H1 (cell line): ENCODE results near the gene TEX14. TPM values are rescaled to one million over a fixed set of nuclear protein-coding genes. Genes with fewer than 3 reads are reported as not detected.

ENCODE experiments used
- CTCF ChIA-PET: fragments of 300-600 bp; sonication (Branson Sonifier 250); formaldehyde crosslinking; loops from one replicate; lab custom pipeline; 2021; ENCODE audit not compliant: partially characterized antibody; lab: Charles Lee
- POLR2A ChIA-PET: fragments of 300-600 bp; sonication (Branson Sonifier 250); formaldehyde crosslinking; loops from one replicate; lab custom pipeline; 2021; ENCODE audit warnings: inconsistent platforms; ENCODE audit not compliant: partially characterized antibody; lab: Charles Lee
- DNase-seq, 2 experiments: peaks; one replicate each; pipeline versions ENCODE4 v3.0.0 to v3.0.0-alpha.2; 2010 to 2022; ENCODE audit warnings: low spot score in 2 of 2, low read depth in 1 of 2, mixed read lengths in 1 of 2
- FAIRE-seq: peaks from 2 replicates; lab custom pipeline; 2011; peaks lifted over from hg19 to GRCh38; lab: Jason Lieb, UNC
- H2AFZ ChIP-seq: 2 replicates; pipeline ENCODE4 v1.8.1; 2012; ENCODE audit warnings: low read length, inconsistent platforms
- H2AK5ac ChIP-seq: 2 replicates; pipeline ENCODE4 v1.6.1; 2013; ENCODE audit warnings: low read depth, low read length
- H2BK120ac ChIP-seq: replicated peaks from 2 replicates; pipeline ENCODE3; 2013; ENCODE audit warnings: low read depth, low read length, inconsistent platforms
- H2BK12ac ChIP-seq: 2 replicates; pipeline ENCODE4 v1.6.1; 2013; ENCODE audit warnings: low read depth, low read length
- H2BK15ac ChIP-seq: 2 replicates; pipeline ENCODE4 v1.6.1; 2013; ENCODE audit warnings: low read length
- H2BK20ac ChIP-seq: 2 replicates; pipeline ENCODE4 v1.6.1; 2013; ENCODE audit warnings: low read length
- H2BK5ac ChIP-seq: 2 replicates; pipeline ENCODE4 v1.6.1; 2013; ENCODE audit warnings: low read depth, low read length
- H3K14ac ChIP-seq: 2 replicates; pipeline ENCODE4 v1.6.1; 2013; ENCODE audit warnings: inconsistent platforms; ENCODE audit not compliant: insufficient read length
- H3K18ac ChIP-seq: 2 replicates; pipeline ENCODE4 v1.6.1; 2013; ENCODE audit warnings: low read length; ENCODE audit errors: extremely low read depth
- H3K23ac ChIP-seq: 2 replicates; pipeline ENCODE4 v1.6.1; 2013; ENCODE audit warnings: inconsistent platforms; ENCODE audit not compliant: insufficient read length
- H3K23me2 ChIP-seq: 2 replicates; pipeline ENCODE4 v1.6.1; 2013; ENCODE audit warnings: low read depth, low read length
- H3K27ac ChIP-seq: 2 replicates; pipeline ENCODE4 v1.6.1; 2011; ENCODE audit warnings: low read depth, low read length, inconsistent platforms
- H3K27me3 ChIP-seq, 4 experiments: replicated peaks in 1 of 4; 1 replicate in 1 of 4; 2 replicates in 3 of 4; pipeline versions ENCODE4 v1.6.1 to v1.8.1; 2011 to 2013; ENCODE audit warnings: low read length in 3 of 4, mild to moderate bottlenecking in 3 of 4, inconsistent platforms in 2 of 4, mixed read lengths in 2 of 4, moderate library complexity in 1 of 4; ENCODE audit not compliant: control insufficient read depth in 3 of 4, insufficient read depth in 3 of 4; ENCODE audit errors: extremely low read depth in 1 of 4
- H3K36me3 ChIP-seq, 4 experiments: 2 replicates each; pipeline versions ENCODE4 v1.6.1 to v1.8.1; 2011 to 2013; ENCODE audit warnings: mild to moderate bottlenecking in 4 of 4, low read length in 3 of 4, moderate library complexity in 2 of 4, control low read depth in 1 of 4, inconsistent platforms in 1 of 4; ENCODE audit not compliant: insufficient read depth in 4 of 4, control insufficient read depth in 2 of 4
- H3K4ac ChIP-seq: replicated peaks from 2 replicates; pipeline ENCODE3; 2013; ENCODE audit warnings: low read length, low read depth, mixed read lengths, inconsistent platforms; ENCODE audit not compliant: insufficient read length
- H3K4me1 ChIP-seq, 4 experiments: replicated peaks in 1 of 4; 1 replicate in 1 of 4; 2 replicates in 3 of 4; pipeline versions ENCODE4 v1.6.1 to v1.8.1; 2011 to 2013; ENCODE audit warnings: low read length in 3 of 4, inconsistent platforms in 2 of 4, mixed read lengths in 1 of 4; ENCODE audit not compliant: insufficient read depth in 4 of 4, control insufficient read depth in 3 of 4
- H3K4me2 ChIP-seq, 2 experiments: 2 replicates each; pipeline versions ENCODE4 v1.6.1 to v1.8.1; 2011 to 2013; ENCODE audit warnings: low read depth in 2 of 2, low read length in 2 of 2, control low read depth in 1 of 2, inconsistent platforms in 1 of 2, mild to moderate bottlenecking in 1 of 2; ENCODE audit not compliant: insufficient read depth in 1 of 2
- H3K4me3 ChIP-seq, 4 experiments: fragments of 200-600, 300-600 bp in 1 of 4; sonication (generic), shearing (Covaris generic), sonication (Bioruptor Twin) in 1 of 4; 2 replicates each; pipeline versions ENCODE4 v1.5.1 to v1.8.1; 2011 to 2016; ENCODE audit warnings: low read length in 4 of 4, low read depth in 3 of 4, control low read depth in 2 of 4, inconsistent platforms in 2 of 4, mild to moderate bottlenecking in 2 of 4, mixed read lengths in 1 of 4, moderate library complexity in 1 of 4; ENCODE audit not compliant: insufficient read depth in 2 of 4; ENCODE audit errors: extremely low read depth in 1 of 4
- H3K56ac ChIP-seq: replicated peaks from 2 replicates; pipeline ENCODE3; 2013; ENCODE audit warnings: low read depth, mild to moderate bottlenecking, mixed read lengths, low read length, inconsistent platforms; ENCODE audit not compliant: insufficient read length
- H3K79me1 ChIP-seq: 2 replicates; pipeline ENCODE4 v1.6.1; 2013; ENCODE audit warnings: low read depth, low read length, control low read depth
- H3K79me2 ChIP-seq, 2 experiments: 2 replicates each; pipeline versions ENCODE4 v1.6.1 to v1.8.1; 2012 to 2013; ENCODE audit warnings: low read length in 2 of 2, mild to moderate bottlenecking in 2 of 2, inconsistent platforms in 1 of 2; ENCODE audit not compliant: insufficient read depth in 2 of 2, control insufficient read depth in 1 of 2
- H3K9ac ChIP-seq, 4 experiments: replicated peaks in 1 of 4; 1 replicate in 1 of 4; 2 replicates in 3 of 4; pipeline versions ENCODE4 v1.6.1 to v1.8.1; 2011 to 2013; ENCODE audit warnings: low read depth in 3 of 4, low read length in 3 of 4, control low read depth in 2 of 4, mild to moderate bottlenecking in 2 of 4, moderate library complexity in 2 of 4, inconsistent platforms in 1 of 4; ENCODE audit errors: extremely low read depth in 1 of 4
- H3K9me3 ChIP-seq, 2 experiments: 2 replicates each; pipeline versions ENCODE4 v1.6.1 to v1.8.1; 2012 to 2013; ENCODE audit warnings: mild to moderate bottlenecking in 2 of 2, moderate library complexity in 2 of 2, control low read depth in 1 of 2, inconsistent platforms in 1 of 2, low read depth in 1 of 2, low read length in 1 of 2, mixed read lengths in 1 of 2; ENCODE audit not compliant: insufficient read depth in 2 of 2
- H4K20me1 ChIP-seq, 2 experiments: replicated peaks in 1 of 2; 2 replicates each; pipeline versions ENCODE3 to v1.8.1; 2011 to 2013; ENCODE audit warnings: inconsistent platforms in 2 of 2, low read length in 2 of 2, mild to moderate bottlenecking in 1 of 2; ENCODE audit not compliant: insufficient read depth in 2 of 2, control insufficient read depth in 1 of 2
- H4K5ac ChIP-seq: 2 replicates; pipeline ENCODE4 v1.6.1; 2013; ENCODE audit warnings: low read length, low read depth, mixed read lengths, inconsistent platforms; ENCODE audit not compliant: insufficient read length
- H4K8ac ChIP-seq: 2 replicates; pipeline ENCODE4 v1.8.0; 2013; ENCODE audit warnings: mild to moderate bottlenecking, moderate library complexity, low read length, inconsistent platforms; ENCODE audit not compliant: insufficient read depth; ENCODE audit errors: extremely low read depth
- H4K91ac ChIP-seq: replicated peaks from 2 replicates; pipeline ENCODE3; 2013; ENCODE audit warnings: low read length, mixed read lengths, inconsistent platforms; ENCODE audit not compliant: insufficient read length
- BACH1 ChIP-seq: IDR thresholded peaks from 2 replicates; pipeline ENCODE4 v1.6.1; 2012; ENCODE audit warnings: low read length, improper control_type of control experiment
- CREB1 ChIP-seq: IDR thresholded peaks from 2 replicates; pipeline ENCODE4 v1.6.1; 2012; ENCODE audit warnings: inconsistent platforms
- HDAC2 ChIP-seq, 2 experiments: fragments of 300-600 bp in 1 of 2; sonication (generic) in 1 of 2; IDR thresholded peaks; 2 replicates each; pipeline ENCODE4 v1.6.1; 2011 to 2012; ENCODE audit warnings: low read depth in 2 of 2, low read length in 2 of 2, mild to moderate bottlenecking in 2 of 2, moderate library complexity in 2 of 2, borderline replicate concordance in 1 of 2, inconsistent platforms in 1 of 2
- KDM4A ChIP-seq: IDR thresholded peaks from one replicate; pipeline ENCODE4 v1.7.1; 2012; ENCODE audit warnings: low read depth, mild to moderate bottlenecking, moderate library complexity, low read length, inconsistent platforms; ENCODE audit not compliant: severe bottlenecking
- POU5F1 ChIP-seq: IDR thresholded peaks from 2 replicates; pipeline ENCODE4 v1.6.1; 2011; ENCODE audit warnings: low read depth, mild to moderate bottlenecking, low read length, moderate library complexity
- RFX5 ChIP-seq: IDR thresholded peaks from 2 replicates; pipeline ENCODE4 v1.6.1; 2011; ENCODE audit warnings: low read depth, low read length, improper control_type of control experiment, borderline replicate concordance
- SP1 ChIP-seq: IDR thresholded peaks from 2 replicates; pipeline ENCODE4 v1.6.1; 2011; ENCODE audit warnings: low read depth, low read length
- SP4 ChIP-seq: IDR thresholded peaks from 2 replicates; pipeline ENCODE4 v1.6.1; 2012; ENCODE audit warnings: low read length, inconsistent platforms
- TCF12 ChIP-seq: IDR thresholded peaks from 2 replicates; pipeline ENCODE4 v1.6.1; 2011; ENCODE audit warnings: low read depth, mild to moderate bottlenecking, low read length
- WGBS, 2 experiments: shearing (Covaris generic) in 1 of 2; methylation state at CpG; one replicate each; pipeline versions ENCODE4 v1.1.6 to v1.1.7; 2013 to 2015; ENCODE audit warnings: low lambda C conversion rate in 2 of 2, mixed read lengths in 2 of 2, inconsistent platforms in 1 of 2, low coverage in 1 of 2, missing lambda C conversion rate in 1 of 2; ENCODE audit not compliant: insufficient replicate concordance in 2 of 2, insufficient coverage in 1 of 2, insufficient read length in 1 of 2; ENCODE audit errors: extremely low coverage in 1 of 2, missing lambda C conversion rate in 1 of 2; 5-methylcytosine and 5-hydroxymethylcytosine counted together
- polyA plus RNA-seq, 7 experiments: library from polyadenylated mRNA; depleted of rRNA in 3 of 7; stranded (reverse) in 5 of 7; unstranded in 2 of 7; fragments of >200 nt in 5 of 7; fragments of 200-250 nt in 2 of 7; gene quantifications; 1 replicate in 5 of 7; 2 replicates in 1 of 7; 4 replicates in 1 of 7; pipeline versions ENCODE4 v1.2.1 to v1.2.3, GENCODE V29; 2011 to 2013; ENCODE audit warnings: missing spikeins in 2 of 7, mixed read lengths in 2 of 7
- total RNA-seq: library from RNA; stranded (reverse); fragmentation: NEBNext Ultra II Directional; extraction: Animal tissue kit (Norgen Biotek cat#: 25700); gene quantifications from 2 replicates; pipeline ENCODE4 v1.2.1, GENCODE V29; 2021
- TF ChIP-seq, protein P1 (sequence below): IDR thresholded peaks from 2 replicates; pipeline ENCODE4 v1.6.1; 2012; ENCODE audit warnings: low read length, inconsistent platforms

The TEX14 gene
- total and polyA plus RNA-seq, 2 of the 8 experiments (the other 6 are each of a cell fraction or from before 2014, with no cell fraction given): 0.83 to 2.5 TPM

- Histone ChIP-seq H3K56ac (no peak overlapping the region), H3K9me3 (no peaks in the 10 kb centered on the region), H2AK5ac (no peak overlapping the region), H4K5ac (no peak overlapping the region), H3K18ac (no peak overlapping the region), H2BK12ac (no peak overlapping the region), H3K14ac (no peak overlapping the region), H3K4ac (no peak overlapping the region), H4K20me1 (no peaks in the 10 kb centered on the region), H3K23ac (no peak overlapping the region), H4K8ac (no peak overlapping the region), H4K91ac (no peak overlapping the region), H2BK20ac (no peak overlapping the region), H3K79me2 (no peaks in the 10 kb centered on the region), H3K9ac (no peak overlapping the region), H3K4me2 (no peak overlapping the region), H3K79me1 (no peaks in the 10 kb centered on the region), H3K27ac (no peak overlapping the region), H2AFZ (no peak overlapping the region), H3K4me1 (peaks cover 2 to 17% (median 12%) of the 10 kb centered on the region in 4 experiments; a peak in 6 of 7 replicates), H2BK5ac (no peak overlapping the region), H3K23me2 (no peaks in the 10 kb centered on the region), H2BK15ac (no peak overlapping the region), H3K36me3 (no peaks in the 10 kb centered on the region), H2BK120ac (no peak overlapping the region), H3K27me3 (no peaks in the 10 kb centered on the region), H3K4me3 (no peak overlapping the region)
- no peak for FAIRE-seq
- ChIA-PET POLR2A (interaction anchor here (0.6 to 1.9 kb wide), 2 partner anchors 10 to 67 kb away, joined by 4 to 14 read pairs; no protein-coding TSS in a partner anchor), CTCF (interaction anchor here (1.8 to 2.1 kb wide), 2 partner anchors 13 to 23 kb away, joined by 10 to 18 read pairs; no protein-coding TSS in a partner anchor)
- 82% methylated on average over 2 of the region's 2 CpGs; no CpG with 5 or more reads in 1 of the 2 experiments for WGBS, 2 experiments
- no peak for DNase-seq
- no peak for TF ChIP-seq KDM4A
- TF ChIP-seq RFX5: no peak
- no peak for TF ChIP-seq CREB1
- TF ChIP-seq BACH1: no peak
- TF ChIP-seq, protein P1, sequence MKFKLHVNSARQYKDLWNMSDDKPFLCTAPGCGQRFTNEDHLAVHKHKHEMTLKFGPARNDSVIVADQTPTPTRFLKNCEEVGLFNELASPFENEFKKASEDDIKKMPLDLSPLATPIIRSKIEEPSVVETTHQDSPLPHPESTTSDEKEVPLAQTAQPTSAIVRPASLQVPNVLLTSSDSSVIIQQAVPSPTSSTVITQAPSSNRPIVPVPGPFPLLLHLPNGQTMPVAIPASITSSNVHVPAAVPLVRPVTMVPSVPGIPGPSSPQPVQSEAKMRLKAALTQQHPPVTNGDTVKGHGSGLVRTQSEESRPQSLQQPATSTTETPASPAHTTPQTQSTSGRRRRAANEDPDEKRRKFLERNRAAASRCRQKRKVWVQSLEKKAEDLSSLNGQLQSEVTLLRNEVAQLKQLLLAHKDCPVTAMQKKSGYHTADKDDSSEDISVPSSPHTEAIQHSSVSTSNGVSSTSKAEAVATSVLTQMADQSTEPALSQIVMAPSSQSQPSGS: no peak
- TF ChIP-seq TCF12: no peak
- no peak for TF ChIP-seq POU5F1
- no peak for TF ChIP-seq SP4
- TF ChIP-seq SP1: no peak
- TF ChIP-seq HDAC2 (IDR thresholded peaks at IDR 0.05; ENCODE audit: borderline replicate concordance in 1 of 2, low read depth in 2 of 2, low read length in 2 of 2): no peak
Measured at GRCh38 chr17:58564243-58564642, 127.6 kb downstream of the TEX14 start.
